DMS53 (cell line): ENCODE measurements around the gene PDCD7.
"Not testable (repeated sequence)": the region's sequence is repeated elsewhere in the genome, so short reads cannot be mapped to it uniquely, and the experiment has no call there.

Experiments
- DNase-seq: peaks from one replicate; lab custom pipeline; 2025; lab: John Stamatoyannopoulos, UW

The PDCD7 gene

GRCh38 chr15:65091946-65092770, 41.5 kb downstream of the PDCD7 start:
- DNase-seq = no peak

- no peak for DNase-seq
Measured at GRCh38 chr15:65089206-65089824, 44.3 kb downstream of the PDCD7 start.

DNA sequence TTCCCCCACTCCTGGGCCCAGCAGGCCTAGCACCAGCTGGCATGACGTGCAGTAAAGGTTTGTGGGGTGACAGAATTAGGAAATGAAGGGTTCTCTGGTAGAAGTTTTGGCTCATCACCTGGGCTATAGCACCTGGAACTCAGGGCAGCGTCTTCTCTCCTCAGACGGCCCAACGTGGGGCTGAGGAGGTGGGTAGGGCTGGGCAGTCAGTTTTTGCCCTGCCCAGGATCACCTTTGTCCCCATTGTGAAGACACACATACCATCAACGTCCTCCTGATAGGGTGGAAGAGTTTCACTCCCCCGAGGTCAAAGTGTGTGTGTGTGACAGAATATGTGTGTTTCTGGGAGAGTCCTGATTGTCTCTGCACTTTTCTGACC, 45.0 kb downstream of the PDCD7 start:
- DNase-seq = no peak

DNA sequence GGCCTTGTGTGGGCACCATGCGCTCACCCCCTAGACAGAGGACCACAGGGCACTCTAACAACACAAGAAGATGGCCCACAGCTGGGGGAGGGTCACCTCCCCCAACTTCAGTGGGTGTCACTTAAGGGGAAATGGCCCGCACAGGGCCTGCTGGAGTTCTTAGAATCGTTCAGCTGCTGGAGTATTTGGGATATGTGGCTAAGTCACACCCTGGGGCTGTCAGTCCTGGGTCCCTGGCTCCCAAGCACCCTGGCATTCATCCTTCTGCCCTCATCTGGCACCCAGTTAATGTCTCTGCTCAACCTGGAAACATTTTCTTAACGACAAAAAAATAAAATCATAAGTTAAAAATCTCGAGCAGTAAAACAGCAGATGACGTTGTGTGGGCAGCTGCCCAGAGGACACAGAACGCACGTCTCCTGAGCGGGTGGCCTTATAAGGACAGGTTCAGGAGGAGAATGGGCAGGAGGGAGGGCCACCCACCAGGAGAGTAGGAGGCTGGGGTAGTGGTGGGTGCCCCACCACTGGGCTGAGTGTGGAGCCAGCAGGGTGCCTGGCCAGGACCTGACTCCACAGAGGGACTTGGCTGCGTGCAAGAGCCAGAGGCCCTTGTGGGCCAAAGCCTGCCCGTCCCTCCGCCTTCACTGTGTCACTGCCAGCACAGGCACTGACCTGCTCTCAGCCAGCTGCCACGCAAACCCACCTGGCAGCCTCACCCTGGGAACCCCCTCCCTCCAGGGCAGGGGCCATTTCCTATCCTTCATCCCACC, 45.5 kb downstream of the PDCD7 start:
- DNase-seq = no peak

DNA sequence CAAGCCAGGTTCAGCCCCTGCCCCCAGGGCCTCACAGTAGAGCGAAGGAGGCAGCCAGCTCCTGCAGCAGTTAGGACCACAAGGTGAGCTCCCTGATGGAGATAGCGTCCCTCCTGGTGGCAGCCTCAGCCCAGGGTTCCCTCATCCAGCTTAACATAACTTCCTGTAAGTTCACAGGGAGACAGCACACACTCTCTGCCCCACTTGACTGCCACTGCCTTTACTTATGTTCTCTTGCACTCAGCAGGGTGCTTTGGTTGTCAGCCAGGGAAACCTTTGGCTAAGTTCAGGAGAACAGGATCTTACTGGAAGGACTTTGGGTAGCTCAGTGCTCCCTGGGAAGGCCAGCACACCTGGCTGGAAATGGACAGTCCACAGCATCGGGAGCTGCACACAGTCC, 46.2 kb downstream of the PDCD7 start:
- peak; percentile 7 for DNase-seq

DNA sequence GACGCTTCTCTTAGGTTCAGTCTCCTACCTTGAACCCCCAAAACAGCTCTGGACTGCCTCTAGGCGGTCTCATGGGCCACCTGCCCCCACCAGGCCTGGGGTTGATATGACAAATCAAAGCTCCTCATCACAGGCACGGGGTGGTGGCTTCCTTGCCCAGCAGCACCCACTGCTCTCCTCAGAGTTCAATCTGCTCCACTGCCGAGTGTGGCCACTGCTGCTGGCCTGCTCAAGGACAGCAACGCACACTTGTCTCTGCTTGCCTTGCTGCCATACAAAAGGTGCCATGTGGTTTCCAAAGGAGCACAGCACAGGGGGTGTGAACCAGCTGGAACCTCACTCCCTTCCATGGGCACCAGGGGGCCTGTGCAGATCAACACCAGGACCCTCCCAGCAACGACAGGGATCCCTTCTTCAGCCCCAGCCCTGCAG, 46.9 kb downstream of the PDCD7 start:
- peak; percentile 15 for DNase-seq

DNA sequence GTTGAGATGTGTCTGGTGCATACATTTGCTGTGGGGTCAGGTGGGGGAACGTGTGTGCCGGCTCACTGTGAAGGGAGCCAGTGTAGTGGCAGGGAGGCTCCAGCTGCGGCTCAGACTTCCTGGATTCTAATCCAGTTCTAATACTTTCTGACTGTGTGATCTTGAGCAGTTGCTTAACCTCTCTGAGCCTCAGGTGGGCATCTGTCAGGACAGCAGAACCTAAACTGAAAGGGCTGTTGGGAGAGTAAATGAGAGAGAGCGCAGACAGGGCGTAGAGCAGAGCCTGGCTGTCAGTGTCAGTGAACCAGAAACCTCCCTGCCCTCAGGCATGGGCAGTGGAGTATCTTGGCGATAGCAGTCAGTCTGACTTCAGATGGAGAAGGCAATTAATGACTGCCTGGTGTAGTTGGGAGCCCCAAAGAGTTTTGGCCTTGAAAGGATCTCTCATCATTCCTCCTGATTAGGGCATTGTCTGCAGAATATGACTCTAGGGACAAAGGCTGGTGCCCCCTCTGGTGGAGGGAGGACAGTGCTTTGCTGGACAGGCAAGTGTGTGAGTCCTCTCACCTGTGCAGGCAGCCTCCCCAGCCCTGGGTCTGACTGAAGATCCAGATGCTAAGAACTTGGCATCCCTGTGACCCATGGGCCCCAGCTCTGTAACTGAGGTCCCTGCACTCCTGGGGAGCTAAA, 47.5 kb downstream of the PDCD7 start:
- peak; percentile 64 for DNase-seq

DNA sequence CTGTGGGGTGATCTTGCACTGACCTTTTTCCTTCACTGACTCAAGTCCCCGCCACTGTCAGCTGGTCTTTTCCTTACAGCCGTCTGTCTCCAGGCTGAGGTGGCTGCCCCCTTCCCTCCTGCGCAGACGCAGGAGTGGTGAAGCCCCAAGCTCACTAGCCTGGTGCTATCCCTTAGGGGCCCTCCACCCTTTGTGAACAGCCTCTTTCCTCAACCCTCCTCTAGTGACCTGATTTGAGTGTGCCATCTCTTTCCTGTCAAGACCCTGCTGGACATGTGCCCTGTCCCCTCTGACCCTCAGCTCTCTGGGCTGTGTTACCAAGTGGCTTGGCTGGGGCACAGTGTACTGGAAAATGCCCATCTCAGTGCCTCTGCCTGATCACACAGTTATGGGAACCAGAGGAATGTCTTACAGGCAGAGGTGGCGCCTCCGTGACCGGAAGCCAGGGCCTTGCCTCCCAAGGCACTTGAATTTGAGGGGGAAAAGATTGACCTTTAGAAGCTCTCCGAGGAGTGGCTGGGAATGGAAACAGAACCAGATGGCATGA, 48.3 kb downstream of the PDCD7 start:
- DNase-seq = no peak

- DNase-seq = no peak
Measured at GRCh38 chr15:65084500-65085206, 49.0 kb downstream of the PDCD7 start.

- DNase-seq = no peak
Measured at GRCh38 chr15:65083262-65083701, 50.3 kb downstream of the PDCD7 start.

DNA sequence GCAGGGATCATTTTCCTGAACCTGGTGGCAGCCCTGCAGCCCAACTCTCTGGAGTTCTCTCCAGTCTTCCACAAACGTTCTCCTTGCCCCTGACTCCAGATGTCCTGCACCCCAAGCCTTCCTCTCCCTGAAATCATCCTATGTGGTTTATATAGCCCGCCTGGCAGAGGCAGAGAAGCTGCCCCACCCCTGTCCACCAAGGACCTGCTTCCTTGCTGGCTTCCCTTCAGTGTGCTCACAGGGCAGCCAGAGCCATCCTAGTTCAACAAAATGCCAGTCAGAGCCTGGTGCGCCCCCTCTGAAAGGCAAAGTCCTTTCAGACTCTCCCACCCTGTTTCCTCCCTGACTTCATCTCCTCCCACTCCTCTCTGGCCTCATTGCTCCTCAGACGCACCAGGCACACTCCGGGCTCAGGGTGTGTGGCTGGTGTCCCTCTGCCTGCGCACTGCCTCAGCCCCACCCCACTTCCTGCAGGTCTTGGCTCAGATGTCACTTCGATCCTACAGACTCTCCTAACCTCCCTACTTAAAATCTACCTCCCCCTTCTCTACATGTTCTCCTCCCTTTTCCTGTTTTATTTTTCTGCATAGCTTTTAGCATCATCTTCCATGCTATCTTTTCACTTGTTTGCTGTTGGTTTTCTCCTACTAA, 51.2 kb downstream of the PDCD7 start:
- no peak for DNase-seq

- DNase-seq = no peak
Measured at GRCh38 chr15:65081758-65082157, 51.9 kb downstream of the PDCD7 start.

- no peak for DNase-seq
Measured at GRCh38 chr15:65081270-65081669, 52.3 kb downstream of the PDCD7 start.

- DNase-seq = no peak
Measured at GRCh38 chr15:65079580-65079979, 54.0 kb downstream of the PDCD7 start.

- DNase-seq = peak; percentile 79
Measured at GRCh38 chr15:65077981-65078352, 55.6 kb downstream of the PDCD7 start.

DNA sequence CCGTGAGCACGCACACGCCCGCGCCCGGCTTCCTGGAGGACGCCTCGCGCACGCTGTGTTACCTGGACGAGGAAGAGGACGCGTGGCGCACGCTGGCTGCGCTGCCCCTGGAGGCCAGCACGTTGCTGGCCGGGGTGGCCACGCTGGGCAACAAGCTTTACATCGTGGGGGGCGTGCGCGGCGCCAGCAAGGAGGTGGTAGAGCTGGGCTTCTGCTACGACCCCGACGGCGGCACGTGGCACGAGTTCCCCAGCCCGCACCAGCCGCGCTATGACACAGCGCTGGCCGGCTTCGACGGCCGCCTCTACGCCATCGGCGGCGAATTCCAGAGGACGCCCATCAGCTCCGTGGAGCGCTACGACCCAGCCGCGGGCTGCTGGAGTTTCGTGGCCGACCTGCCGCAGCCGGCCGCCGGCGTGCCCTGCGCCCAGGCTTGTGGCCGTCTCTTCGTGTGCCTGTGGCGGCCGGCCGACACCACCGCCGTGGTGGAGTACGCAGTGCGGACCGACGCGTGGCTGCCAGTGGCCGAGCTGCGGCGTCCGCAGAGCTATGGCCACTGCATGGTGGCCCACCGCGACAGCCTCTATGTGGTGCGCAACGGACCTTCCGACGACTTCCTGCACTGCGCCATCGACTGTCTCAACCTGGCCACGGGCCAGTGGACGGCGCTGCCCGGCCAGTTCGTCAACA, 56.2 kb downstream of the PDCD7 start:
- no peak for DNase-seq

DNA sequence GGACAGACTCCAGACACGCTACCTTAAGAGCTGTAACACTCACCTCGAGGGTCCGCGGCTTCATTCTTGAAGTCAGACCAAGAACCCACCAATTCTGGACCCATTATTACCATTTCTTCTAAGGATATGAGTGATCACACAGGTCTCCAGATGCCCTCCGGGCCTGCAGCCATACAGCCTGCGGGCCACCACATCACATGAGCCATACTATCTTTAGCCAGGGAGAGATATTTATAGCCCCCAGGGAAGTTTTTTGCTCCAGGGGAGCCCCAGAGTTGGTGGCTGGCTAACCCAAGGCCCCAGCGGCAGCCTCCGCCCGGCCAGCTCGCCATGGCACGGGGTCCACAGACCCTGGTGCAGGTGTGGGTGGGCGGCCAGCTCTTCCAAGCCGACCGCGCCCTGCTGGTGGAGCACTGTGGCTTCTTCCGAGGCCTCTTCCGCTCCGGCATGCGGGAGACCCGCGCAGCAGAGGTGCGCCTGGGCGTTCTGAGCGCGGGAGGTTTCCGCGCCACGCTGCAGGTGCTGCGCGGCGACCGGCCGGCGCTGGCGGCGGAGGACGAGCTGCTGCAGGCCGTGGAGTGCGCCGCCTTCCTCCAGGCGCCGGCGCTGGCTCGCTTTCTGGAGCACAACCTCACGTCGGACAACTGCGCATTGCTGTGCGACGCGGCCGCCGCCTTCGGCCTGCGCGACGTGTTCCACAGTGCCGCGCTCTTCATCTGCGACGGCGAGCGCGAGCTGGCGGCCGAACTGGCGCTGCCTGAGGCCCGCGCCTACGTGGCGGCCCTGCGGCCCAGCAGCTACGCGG, 56.9 kb downstream of the PDCD7 start, which contains the start of gene KBTBD13:
Gene KBTBD13 (plus strand): TSS at position 261 of the 805 bp plus-strand sequence. CDS start 70 bp downstream, at position 331.
- no peak for DNase-seq

- not testable (repeated sequence) for DNase-seq
Measured at GRCh38 chr15:65075607-65076395, 57.8 kb downstream of the PDCD7 start.
